ENCODE measurements around the gene PPP1R3F.

Gene PPP1R3F, protein sequence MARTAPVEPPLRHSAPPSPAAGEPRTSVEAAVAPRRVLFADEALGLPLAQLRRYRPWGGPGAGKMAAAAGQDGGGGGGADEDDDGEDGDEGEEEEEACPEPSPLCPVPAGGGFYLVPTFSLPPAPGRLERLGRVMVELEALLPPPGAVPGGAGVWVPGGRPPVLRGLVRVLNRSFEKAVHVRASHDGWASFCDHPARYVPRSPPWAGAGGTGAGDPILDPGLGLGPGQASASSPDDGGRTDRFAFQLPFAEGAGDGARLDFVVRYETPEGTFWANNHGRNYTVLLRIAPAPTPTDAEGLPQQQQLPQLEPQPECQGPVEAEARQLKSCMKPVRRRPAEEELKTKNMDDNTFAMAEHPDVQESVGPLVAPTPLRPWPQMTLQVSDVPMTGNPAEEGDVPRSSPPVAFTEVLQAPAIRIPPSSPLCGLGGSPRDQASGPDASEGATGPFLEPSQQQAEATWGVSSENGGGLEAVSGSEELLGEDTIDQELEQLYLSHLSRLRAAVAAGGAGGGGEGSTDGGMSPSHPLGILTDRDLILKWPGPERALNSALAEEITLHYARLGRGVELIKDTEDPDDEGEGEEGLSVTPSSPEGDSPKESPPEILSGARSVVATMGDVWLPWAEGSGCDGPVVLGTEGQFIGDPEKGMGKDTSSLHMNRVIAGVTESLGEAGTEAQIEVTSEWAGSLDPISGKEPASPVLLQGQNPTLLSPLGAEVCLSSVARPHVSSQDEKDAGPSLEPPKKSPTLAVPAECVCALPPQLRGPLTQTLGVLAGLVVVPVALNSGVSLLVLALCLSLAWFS

GRCh38 chrX:49269767-49270248 is at the start of gene PPP1R3F:
TSS of gene PPP1R3F (plus strand) at chrX:49269793. CDS start at chrX:49269870, 77 bp downstream.
- DNase-seq (ENCODE audit: low spot score), result no peak

DNA sequence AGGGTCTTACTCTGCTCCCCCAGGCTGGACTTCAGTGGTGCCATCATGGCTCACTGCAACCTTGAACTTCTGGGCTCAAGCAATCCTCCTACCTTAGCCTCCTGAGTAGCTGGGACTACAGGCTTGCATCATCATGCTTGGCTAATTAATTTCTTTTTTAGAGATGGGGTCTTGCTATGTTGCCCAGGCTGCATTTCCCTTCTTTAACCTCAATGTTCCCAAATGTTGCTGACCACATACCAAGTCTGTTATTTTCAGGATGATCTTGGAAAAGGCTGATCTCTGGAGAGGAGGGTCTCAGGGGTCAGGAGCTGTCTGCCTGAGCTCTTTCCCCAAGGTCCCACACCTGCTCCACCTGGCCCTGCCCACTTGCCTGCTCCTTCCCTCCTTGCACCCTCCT is 49.5 kb upstream of the PPP1R3F start:
- DNase-seq (ENCODE audit: low spot score), result no peak

GRCh38 chrX:49221868-49222267 is 47.7 kb upstream of the PPP1R3F start:
- no peak for DNase-seq (ENCODE audit: low spot score)

DNA sequence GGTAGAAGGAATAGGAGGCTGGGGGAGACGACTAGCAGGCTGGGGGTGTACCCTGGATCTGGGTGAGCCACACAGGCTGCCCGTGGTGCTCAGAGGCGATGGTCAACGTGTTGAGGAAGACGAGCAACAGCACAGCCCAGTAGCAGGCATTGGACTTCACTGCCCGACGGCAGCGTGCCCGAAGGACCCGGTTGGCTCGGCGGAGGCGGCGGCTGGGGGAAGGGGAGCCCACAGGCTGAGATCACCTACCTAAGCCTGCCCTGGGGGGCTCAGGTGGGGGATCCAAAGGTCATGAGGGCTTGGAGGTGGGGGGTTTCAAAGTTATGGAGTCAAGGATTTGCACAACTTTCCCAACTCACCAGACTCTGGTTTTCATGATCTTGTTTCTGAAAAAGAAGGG is 43.7 kb upstream of the PPP1R3F start:
- DNase-seq (ENCODE audit: low spot score), result no peak

- no peak for DNase-seq (ENCODE audit: low spot score)
Measured at GRCh38 chrX:49226946-49227345, 42.6 kb upstream of the PPP1R3F start.

DNA sequence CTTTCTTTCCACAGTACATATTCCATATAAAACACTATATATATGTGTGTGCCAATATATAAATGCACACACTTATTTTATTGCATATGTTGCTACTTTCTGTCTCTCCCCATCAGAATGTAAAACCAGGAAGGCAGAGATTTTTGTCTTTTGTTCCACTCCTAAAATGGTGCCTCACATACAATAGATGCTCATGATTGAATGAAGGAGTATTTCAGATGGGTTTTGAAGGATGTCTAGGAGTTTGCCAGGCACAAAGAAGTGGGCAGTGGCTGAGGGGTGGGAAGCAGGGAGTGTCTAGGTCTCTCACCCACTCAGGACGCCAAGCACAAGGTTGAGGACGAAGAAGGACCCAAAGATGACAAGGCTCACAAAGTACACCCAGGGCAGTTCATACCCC is 41.9 kb upstream of the PPP1R3F start:
- DNase-seq (ENCODE audit: low spot score), result no peak

DNA sequence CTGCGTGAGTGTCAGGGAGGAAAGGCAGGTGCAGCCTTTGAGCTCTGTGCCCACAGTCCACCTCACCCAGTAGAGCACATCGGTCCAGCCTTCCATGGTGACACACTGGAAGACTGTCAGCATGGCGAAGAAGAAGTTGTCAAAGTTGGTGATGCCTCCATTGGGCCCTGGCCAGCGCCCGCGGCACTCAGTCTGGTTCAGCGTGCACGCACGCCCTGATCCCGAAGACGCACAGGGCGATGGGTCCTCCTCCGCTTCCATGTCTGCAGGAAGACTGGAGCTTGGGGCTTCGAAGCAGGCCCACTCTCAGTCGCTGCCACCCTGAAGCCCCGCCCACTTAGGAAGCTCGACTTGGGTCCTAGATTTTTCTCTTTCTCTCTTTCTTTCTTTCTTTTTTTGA is 41.4 kb upstream of the PPP1R3F start:
- DNase-seq (ENCODE audit: low spot score), result no peak

- DNase-seq (ENCODE audit: low spot score), result peak; percentile 82
Measured at GRCh38 chrX:49230500-49231232, 38.9 kb upstream of the PPP1R3F start.

DNA sequence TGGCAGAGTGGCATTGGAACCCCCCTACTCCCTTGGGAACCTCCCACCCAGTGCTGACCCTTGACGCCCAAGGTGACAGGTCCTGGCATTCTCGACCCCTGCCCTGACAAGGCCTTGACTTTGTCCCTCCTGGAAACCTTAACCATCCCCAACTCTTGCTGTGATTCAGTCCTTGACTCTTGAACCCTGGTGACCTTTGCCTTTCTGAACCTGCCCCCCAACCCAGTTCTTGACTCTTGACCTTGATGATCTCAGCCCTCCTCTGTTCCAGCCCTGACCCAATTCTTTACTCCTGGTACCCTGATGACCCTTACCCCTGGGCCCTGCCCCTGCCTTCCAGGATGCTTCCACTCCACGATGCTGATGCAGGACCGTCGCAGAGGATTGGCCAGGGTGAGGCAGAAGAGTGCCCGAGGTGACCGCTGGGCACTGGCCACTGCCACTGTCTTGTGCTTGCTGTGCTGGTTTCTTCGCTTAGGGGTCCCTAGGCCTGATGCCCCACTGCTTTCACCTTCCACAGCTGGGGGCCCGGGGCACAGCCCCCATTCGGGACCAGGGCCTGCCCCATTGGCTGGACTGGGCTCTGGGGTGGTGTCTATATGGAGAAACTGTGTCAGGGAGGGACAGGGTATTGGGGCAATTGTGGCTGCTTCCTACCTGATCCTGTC is 38.1 kb upstream of the PPP1R3F start:
- DNase-seq (ENCODE audit: low spot score), result no peak

GRCh38 chrX:49232525-49232924 is 37.1 kb upstream of the PPP1R3F start:
- no peak for DNase-seq (ENCODE audit: low spot score)

DNA sequence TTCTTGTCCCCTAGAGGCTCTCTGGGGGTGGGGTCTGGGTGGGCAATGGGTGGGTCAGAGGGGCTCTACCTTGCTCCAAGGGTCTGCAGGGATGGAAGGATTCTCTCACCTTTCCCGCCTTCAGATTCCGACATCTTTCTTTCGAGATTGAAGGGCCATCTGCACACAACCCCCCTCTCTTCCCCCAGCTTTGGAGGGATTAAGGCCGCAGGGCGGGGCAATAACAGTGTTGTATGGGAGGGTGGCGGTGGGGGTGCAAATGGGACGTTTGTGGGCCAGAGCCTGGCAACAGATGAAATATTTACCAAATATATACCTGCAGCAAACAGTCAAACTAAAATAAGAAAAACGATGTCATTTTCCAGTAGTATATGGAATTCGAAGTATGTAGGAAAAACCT is 36.4 kb upstream of the PPP1R3F start, which contains the start of gene CACNA1F:
CACNA1F (minus strand) TSS at position 165 of the 400 bp plus-strand sequence; CDS start at position 134, 31 bp downstream.
- no peak for DNase-seq (ENCODE audit: low spot score)

DNA sequence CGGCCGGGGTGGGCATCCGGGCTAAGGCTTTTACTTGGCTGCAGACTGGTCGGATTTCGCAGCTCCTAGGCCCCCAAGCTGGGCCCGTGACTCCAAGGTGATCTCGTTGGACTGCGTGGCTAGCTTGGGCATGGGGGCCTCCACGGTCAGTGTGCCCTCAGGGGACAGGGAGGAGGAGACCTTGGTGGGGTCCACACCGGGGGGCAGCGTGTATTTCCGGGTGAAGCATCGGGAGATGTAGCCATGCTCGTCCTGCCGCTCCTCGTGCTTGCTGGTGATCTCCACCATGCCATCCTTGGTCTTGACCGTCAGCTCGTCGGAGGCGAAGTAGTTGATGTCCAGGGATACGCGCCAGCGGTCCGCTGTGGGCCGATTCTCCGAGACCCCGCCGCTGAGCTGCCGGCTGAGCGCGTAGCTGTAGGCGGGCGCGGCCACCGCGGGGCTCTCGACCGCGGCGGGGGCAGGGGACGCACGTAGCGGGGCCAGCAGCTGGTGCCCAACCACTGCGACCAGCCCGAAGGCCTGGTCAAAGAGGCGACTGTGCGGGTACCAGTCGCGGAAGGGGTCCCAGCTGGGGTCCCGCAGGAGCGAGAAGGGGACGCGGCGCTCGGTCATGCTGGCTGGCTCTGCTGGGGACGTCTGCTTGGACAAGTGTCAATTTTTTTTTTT is 35.6 kb upstream of the PPP1R3F start:
- DNase-seq (ENCODE audit: low spot score), result no peak

GRCh38 chrX:49237060-49237459 is 32.5 kb upstream of the PPP1R3F start:
- no peak for DNase-seq (ENCODE audit: low spot score)

- no peak for DNase-seq (ENCODE audit: low spot score)
Measured at GRCh38 chrX:49238735-49239134, 30.9 kb upstream of the PPP1R3F start.

- no peak for DNase-seq (ENCODE audit: low spot score)
Measured at GRCh38 chrX:49242545-49243066, 27.0 kb upstream of the PPP1R3F start.

DNA sequence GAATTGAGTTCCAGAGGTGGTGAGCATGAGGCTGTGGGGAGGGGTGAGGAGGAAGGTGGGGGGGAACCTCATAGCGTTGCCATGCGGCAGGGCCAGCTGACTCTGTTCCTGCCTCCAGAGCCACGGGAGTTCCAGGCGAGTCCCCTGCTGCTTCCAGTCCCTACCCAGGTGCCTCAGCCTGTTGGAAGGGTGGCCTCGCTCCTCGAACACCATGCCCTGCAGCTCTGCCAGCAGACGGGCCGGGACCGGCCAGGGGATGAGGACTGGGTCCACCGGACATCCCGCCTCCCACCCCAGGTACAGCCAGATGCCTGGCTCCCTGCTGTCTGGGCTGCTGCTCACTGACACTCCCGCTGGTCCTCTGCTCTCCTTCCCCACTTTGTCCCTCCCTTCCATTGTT is 26.4 kb upstream of the PPP1R3F start:
- no peak for DNase-seq (ENCODE audit: low spot score)

DNA sequence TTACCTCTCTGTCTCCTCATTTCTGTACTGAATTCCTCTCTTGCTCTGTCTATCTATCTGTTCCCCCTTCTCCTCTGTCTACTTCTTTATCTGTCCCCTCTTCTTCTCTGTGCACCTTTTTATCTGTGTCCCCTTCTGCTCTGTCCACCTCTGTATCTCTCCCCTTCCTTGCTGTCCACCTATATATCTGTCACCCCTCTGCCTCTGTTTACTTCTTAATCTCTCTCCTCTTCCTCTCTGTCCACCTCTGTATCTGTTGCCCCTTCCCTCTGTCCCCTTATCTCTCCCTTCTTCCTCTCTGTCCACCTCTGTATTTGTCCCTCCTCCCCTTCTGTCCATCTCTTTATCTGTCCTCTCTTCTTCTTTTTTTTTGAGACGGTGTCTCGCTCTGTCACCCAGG is 25.4 kb upstream of the PPP1R3F start:
- DNase-seq (ENCODE audit: low spot score), result no peak

DNA sequence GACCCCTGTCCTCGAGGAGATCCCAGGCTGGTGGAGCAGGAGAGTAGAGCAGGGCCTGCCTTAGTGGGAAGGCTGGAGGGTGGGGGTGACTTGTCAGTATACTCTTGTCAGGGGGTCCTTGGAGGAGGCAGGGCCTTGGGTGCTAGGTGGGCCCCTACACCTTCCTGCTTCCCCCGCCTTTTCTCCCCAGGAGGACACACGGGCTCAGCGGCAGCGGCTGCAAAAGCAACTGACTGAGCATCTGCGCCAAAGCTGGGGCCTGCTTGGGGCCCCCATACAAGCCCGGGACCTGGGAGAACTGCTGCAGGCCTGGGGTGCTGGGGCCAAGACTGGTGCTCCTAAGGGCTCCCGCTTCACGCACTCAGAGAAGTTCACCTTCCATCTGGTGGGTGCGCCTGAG is 23.1 kb upstream of the PPP1R3F start:
- DNase-seq (ENCODE audit: low spot score), result no peak

DNA sequence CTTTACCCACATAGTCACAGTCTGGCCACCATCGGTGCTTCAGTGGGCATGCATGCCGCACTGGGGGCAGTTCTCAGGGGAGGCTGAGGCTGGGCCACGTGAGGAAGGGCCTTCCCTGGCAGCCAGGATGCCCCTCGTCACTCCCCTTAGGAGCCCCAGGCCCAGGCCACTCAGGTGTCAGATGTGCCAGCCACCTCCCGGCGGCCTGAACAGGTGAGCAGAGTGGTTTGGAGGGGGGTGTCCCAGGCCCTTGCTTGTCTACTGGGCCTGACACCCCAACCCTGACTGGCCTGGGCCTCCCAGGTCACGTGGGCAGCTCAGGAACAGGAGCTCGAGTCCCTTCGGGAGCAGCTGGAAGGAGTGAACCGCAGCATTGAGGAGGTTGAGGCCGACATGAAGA is 22.2 kb upstream of the PPP1R3F start:
- no peak for DNase-seq (ENCODE audit: low spot score)

DNA sequence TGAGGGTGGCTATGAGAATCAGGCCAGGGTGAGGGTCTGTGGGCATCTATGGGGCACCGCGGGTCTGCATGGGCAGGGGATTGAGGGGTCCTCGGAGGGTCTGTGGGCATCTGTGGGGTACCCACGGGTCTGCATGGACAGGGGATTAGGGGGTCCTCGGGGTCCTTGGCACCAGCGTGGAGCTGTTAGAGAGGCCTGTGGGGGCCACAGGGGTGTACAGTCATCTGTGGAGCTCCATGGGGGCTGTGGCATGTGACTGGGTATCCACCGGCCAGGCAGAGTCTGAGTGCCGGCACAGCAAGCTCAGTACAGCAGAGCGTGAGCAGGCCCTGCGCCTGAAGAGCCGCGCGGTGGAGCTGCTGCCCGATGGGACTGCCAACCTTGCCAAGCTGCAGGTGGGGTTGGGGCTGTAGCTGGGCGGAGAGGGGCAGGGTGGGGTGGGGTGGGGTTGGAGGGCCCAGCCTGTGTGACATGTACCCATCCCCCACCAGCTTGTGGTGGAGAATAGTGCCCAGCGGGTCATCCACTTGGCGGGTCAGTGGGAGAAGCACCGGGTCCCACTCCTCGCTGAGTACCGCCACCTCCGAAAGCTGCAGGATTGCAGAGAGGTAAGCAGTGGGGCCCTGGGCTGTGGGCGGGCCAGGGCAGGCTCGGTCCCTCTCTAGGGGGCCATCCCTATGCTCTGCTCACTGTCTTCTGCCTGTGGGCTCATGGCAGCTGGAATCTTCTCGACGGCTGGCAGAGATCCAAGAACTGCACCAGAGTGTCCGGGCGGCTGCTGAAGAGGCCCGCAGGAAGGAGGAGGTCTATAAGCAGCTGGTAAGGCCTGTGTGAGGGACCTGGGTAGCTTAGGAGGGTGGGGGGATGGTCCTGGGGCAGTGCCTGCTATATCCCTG is 21.4 kb upstream of the PPP1R3F start:
- no peak for DNase-seq (ENCODE audit: low spot score)

Measured in iPS-NIHi11 (cell line).